Activated CD4-positive, alpha-beta T cell treated with anti-CD3 and anti-CD28 coated beads, Interleukin-2, amount 50 U/mL, for 16 hours (primary cell): ENCODE measurements around the gene LEMD3.
"Not testable (repeated sequence)": the region's sequence is repeated elsewhere in the genome, so short reads cannot be mapped to it uniquely, and the experiment has no call there.

Source experiments
- DNase-seq: peaks from one replicate; pipeline ENCODE4 v3.0.0-alpha.2; 2020

LEMD3 gene

GRCh38 chr12:65280306-65280705, 110.9 kb downstream of the LEMD3 start:
- no peak for DNase-seq

GRCh38 chr12:65282840-65283239, 113.5 kb downstream of the LEMD3 start:
- DNase-seq, result no peak

GRCh38 chr12:65285532-65285931, 116.1 kb downstream of the LEMD3 start:
- DNase-seq, result not testable (repeated sequence)

GRCh38 chr12:65287426-65287825, 118.0 kb downstream of the LEMD3 start:
- DNase-seq, result no peak

GRCh38 chr12:65292241-65292640, 122.9 kb downstream of the LEMD3 start:
- no peak for DNase-seq

GRCh38 chr12:65293735-65294134, 124.4 kb downstream of the LEMD3 start:
- no peak for DNase-seq

GRCh38 chr12:65294641-65295262, 125.4 kb downstream of the LEMD3 start:
- no peak for DNase-seq

- no peak for DNase-seq
Observed at GRCh38 chr12:65296508-65297265, 127.3 kb downstream of the LEMD3 start.
